ENCODE measurements around the gene REG1B. TPM values are rescaled to one million over a fixed set of nuclear protein-coding genes. Genes with fewer than 3 reads are reported as not detected.

The REG1B gene
- total and polyA plus RNA-seq, 2 donors (not counting 3 experiments of a cell fraction or from before 2014, with no cell fraction given) = not detected

DNA sequence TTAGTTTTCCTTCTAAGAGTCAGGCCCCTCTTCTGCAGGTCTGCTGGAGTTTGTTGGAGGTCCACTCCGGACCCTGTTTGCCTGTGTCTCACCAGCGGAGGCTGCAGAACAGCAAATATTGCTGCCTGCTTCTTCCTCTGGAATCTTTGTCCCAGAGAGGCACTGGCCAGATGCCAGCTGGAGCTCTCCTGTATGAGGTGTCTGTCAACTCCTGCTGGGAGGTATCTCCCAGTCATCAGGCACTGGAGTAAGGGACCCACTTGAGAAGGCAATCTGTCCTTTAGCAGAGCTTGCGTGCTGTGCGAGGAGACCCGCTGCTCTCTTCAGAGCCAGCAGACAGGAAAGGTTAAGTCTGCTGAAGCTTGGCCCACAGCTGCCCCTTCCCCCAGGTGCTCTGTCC lies 4.8 kb downstream of the REG1B start:
- ChIA-PET POLR2A (no interaction called here), CTCF (no interaction called here)
- TF ChIP-seq EZH2 (IDR thresholded peaks at IDR 0.05; ENCODE audit: borderline replicate concordance, low read depth, low read length, severe bottlenecking) (no peak), FOS (IDR thresholded peaks at IDR 0.05; ENCODE audit: borderline replicate concordance, insufficient read depth, low read length) (no peak), JUN (IDR thresholded peaks at IDR 0.05; ENCODE audit: borderline replicate concordance, insufficient read depth, insufficient read length, low read depth) (no peak), MYC (IDR thresholded peaks at IDR 0.05; ENCODE audit: low read depth, low read length) (no peak), POLR2A (IDR thresholded peaks at IDR 0.05; ENCODE audit: low read depth, low read length) (no peak), GATA2 (IDR thresholded peaks at IDR 0.05; ENCODE audit: insufficient read depth, insufficient read length, low read depth, low read length) (no peak), POLR2AphosphoS5 (IDR thresholded peaks at IDR 0.05; ENCODE audit: insufficient read depth, low read depth, low read length) (no peak)
- TF ChIP-seq, protein P1, sequence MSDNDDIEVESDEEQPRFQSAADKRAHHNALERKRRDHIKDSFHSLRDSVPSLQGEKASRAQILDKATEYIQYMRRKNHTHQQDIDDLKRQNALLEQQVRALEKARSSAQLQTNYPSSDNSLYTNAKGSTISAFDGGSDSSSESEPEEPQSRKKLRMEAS (IDR thresholded peaks at IDR 0.05; ENCODE audit: insufficient read depth, insufficient read length) = no peak
- TF ChIP-seq, protein P2, sequence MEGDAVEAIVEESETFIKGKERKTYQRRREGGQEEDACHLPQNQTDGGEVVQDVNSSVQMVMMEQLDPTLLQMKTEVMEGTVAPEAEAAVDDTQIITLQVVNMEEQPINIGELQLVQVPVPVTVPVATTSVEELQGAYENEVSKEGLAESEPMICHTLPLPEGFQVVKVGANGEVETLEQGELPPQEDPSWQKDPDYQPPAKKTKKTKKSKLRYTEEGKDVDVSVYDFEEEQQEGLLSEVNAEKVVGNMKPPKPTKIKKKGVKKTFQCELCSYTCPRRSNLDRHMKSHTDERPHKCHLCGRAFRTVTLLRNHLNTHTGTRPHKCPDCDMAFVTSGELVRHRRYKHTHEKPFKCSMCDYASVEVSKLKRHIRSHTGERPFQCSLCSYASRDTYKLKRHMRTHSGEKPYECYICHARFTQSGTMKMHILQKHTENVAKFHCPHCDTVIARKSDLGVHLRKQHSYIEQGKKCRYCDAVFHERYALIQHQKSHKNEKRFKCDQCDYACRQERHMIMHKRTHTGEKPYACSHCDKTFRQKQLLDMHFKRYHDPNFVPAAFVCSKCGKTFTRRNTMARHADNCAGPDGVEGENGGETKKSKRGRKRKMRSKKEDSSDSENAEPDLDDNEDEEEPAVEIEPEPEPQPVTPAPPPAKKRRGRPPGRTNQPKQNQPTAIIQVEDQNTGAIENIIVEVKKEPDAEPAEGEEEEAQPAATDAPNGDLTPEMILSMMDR (IDR thresholded peaks at IDR 0.05; ENCODE audit: extremely low read depth in 1 of 2, insufficient read depth in 1 of 2, low read depth in 1 of 2, low read length in 2 of 2) = no peak
- Histone ChIP-seq H3K36me3 (ENCODE audit: control insufficient read depth in 2 of 2, extremely low read depth in 1 of 2, insufficient read depth in 2 of 2, low read length in 2 of 2) (no peaks in the 10 kb centered on the region), H3K9me3 (replicated peaks; ENCODE audit: control insufficient read depth, insufficient read depth, low read length) (peaks cover 2% of the 10 kb centered on the region), H3K4me1 (ENCODE audit: control insufficient read depth, extremely low read depth, insufficient read depth, low read length) (no peaks in the 10 kb centered on the region), H3K79me2 (ENCODE audit: control insufficient read depth, insufficient read depth, low read length) (no peaks in the 10 kb centered on the region), H3K9ac (replicated peaks; ENCODE audit: extremely low read depth, insufficient read depth, low read length) (no peak overlapping the region), H4K20me1 (replicated peaks; ENCODE audit: control insufficient read depth, extremely low read depth, insufficient read depth, low read length) (no peaks in the 10 kb centered on the region), H3K4me2 (ENCODE audit: insufficient read depth, low read length) (no peak overlapping the region), H3K9me1 (replicated peaks; ENCODE audit: control insufficient read depth, extremely low read depth, insufficient read depth, low read length) (no peaks in the 10 kb centered on the region), H2AFZ (ENCODE audit: low read depth, low read length) (no peak overlapping the region), H3K27ac (ENCODE audit: insufficient read depth, low read depth, low read length) (no peak overlapping the region), H3K27me3 (ENCODE audit: control insufficient read depth in 2 of 2, insufficient read depth in 2 of 2, low read length in 2 of 2) (no peaks in the 10 kb centered on the region), H3K4me3 (replicated peaks in 1 of 3; ENCODE audit: insufficient read depth in 1 of 3, low read depth in 1 of 3, low read length in 3 of 3) (no peak overlapping the region)
- dilution Hi-C loops (cut with MboI; ENCODE audit: extremely low pct_ligation_motif_present, low sequenced_read_pairs) (no loop called here), intact Hi-C loops (cut with micrococcal nuclease) (no loop called here)
- no peak for FAIRE-seq
- BruUV-seq (replicated peaks) = no TSS peak
- DNase-seq (ENCODE audit: low read depth, low spot score) = no peak
